AG10803 (cell line): ENCODE data around the gene GOLT1A.

ENCODE experiments used
- DNase-seq: peaks from one replicate; pipeline ENCODE4 v3.0.0; 2010; ENCODE audit warnings: low read depth
- H3K4me3 ChIP-seq: 2 replicates; pipeline ENCODE4 v1.5.1; 2011; ENCODE audit warnings: mild to moderate bottlenecking, low read length, control low read depth
- TF ChIP-seq, protein P1 (sequence below): conservative IDR thresholded peaks from 2 replicates; pipeline ENCODE4 v1.5.1; 2011; ENCODE audit warnings: mild to moderate bottlenecking, low read length, control low read depth, inconsistent platforms

GOLT1A gene

DNA sequence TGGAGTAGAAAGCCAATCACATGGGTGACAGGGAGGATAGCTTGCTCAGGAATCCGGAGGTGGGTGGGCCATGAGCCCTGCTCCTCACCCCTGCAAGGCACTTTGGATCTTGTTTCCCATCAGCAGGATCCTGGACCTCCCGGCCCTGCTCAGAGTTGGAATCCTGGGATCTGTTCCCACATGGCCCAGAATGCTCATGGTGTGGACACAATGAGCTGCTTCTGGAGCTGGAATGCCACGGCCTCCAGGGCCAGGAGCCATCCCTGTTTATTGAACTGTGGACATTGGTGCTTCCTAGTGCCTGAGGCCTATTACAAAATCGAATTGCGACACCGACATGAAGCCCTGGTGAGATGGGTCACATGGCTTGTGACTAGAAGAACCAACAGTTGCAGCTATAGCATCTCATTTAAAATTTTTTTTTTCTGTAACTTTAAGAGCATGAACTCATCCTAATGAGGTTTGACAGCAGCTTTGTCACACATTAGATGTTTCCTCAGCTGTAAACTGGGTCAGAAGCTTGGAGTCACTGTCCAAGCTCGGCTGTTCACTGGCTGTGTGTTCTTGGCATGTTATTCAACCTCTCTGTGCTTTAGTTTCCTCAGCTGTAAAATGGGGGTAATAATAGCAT, 40.4 kb upstream of the GOLT1A start:
- TF ChIP-seq, protein P1, sequence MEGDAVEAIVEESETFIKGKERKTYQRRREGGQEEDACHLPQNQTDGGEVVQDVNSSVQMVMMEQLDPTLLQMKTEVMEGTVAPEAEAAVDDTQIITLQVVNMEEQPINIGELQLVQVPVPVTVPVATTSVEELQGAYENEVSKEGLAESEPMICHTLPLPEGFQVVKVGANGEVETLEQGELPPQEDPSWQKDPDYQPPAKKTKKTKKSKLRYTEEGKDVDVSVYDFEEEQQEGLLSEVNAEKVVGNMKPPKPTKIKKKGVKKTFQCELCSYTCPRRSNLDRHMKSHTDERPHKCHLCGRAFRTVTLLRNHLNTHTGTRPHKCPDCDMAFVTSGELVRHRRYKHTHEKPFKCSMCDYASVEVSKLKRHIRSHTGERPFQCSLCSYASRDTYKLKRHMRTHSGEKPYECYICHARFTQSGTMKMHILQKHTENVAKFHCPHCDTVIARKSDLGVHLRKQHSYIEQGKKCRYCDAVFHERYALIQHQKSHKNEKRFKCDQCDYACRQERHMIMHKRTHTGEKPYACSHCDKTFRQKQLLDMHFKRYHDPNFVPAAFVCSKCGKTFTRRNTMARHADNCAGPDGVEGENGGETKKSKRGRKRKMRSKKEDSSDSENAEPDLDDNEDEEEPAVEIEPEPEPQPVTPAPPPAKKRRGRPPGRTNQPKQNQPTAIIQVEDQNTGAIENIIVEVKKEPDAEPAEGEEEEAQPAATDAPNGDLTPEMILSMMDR: no peak
- H3K4me3 ChIP-seq: no peak overlapping the region
- peak; percentile 85 for DNase-seq

DNA sequence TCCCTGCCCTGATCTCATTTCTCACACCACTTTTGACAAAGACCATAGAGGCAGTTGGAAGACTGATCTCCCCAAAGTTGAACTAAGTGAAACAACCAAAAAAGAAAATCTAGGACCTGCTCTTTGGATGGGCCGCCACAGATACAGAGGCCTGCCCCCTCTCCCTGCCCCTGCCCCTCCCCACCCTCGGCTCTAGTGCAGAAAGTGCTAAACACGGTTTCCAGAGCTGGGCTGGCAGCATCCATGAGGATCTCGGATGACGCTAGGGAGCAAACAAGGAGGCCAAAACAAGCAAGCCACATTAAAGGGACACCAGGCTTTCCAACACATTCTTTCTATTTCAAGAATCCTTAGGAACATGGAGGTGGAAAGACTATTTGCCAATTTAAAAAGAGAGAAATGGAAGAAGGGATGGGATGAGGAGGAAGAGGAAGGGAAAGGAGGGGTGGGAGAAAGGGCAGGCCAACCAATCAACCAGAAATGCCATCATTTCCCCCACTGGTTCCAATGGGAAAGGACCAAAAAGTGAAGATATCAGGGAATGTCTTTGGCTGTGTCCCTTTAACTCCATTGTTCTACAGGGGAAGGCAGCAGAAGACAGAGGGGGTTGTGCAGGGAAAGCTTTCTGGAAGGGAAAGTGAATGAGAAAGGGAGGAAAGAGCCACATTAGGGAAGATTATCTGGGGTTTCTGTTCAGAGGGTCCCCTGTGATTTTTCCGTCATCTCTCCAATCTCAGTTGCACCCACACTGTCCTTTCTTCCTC, 38.3 kb upstream of the GOLT1A start:
- TF ChIP-seq, protein P1: no peak
- no peak for DNase-seq
- H3K4me3 ChIP-seq: no peak overlapping the region

DNA sequence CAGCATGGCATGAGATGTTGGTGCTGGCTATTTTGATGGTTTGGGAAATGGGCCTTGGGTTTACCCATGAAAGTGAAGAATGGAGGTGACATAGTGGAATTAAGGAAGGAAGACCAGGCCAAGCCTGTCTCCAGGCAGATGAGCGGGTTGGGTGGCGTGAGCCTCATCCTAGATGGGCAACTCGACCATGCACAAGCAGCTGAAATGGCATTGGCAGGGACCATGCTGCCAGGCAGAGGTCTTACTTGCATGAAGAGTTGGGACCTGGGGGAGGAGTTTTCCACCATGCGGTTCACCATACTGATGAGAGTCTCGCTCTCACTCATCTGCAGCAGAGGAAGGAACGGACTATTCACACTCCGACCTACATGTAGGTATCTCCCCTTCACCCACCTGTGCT, 37.5 kb upstream of the GOLT1A start:
- DNase-seq: no peak
- no peak overlapping the region for H3K4me3 ChIP-seq
- TF ChIP-seq, protein P1: no peak

GRCh38 chr1:204250428-204251030, 36.7 kb upstream of the GOLT1A start:
- no peak for DNase-seq
- TF ChIP-seq, protein P1: no peak
- H3K4me3 ChIP-seq: no peak overlapping the region

- no peak for DNase-seq
- H3K4me3 ChIP-seq: no peak overlapping the region
- TF ChIP-seq, protein P1: no peak
Measured at GRCh38 chr1:204249736-204250427, 36.1 kb upstream of the GOLT1A start.

- no peak for DNase-seq
- TF ChIP-seq, protein P1: no peak
Measured at GRCh38 chr1:204248954-204249353, 35.2 kb upstream of the GOLT1A start.

More at GRCh38 chr1:204248954-204249353, 35.2 kb upstream of the GOLT1A start:
- H3K4me3 ChIP-seq: no peak overlapping the region
